Measurements from ENCODE around the gene C2orf92.
"Not testable (repeated sequence)": the region's sequence is repeated elsewhere in the genome, so short reads cannot be mapped to it uniquely, and the experiment has no call there.

The C2orf92 gene

DNA sequence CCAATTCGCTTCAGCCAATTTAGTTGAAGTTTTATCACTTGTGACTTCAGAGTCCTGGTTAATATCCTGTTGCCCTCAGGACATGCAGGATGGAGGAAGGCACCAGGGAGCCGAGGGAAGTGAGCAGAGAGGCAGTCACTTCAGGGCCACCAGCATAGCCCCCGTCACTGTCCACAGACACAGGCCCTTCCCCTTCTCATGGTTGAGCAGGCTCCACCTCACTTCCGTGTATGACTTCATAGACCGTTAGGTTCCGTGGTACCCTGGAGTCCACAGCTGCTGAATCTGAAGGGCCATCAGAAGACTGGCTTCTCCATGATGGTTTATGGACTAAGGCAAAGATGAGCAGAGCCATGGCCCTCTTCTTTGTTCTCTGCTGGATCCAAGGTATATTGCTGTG is at the start of gene C2orf92:
Gene C2orf92 (plus strand): TSS at position 266 of the 400 bp plus-strand sequence. CDS start 76 bp downstream, at position 342.
- DNase-seq (ENCODE audit: low read depth): no peak
- no peak within 1 kb of the TSS for H3K4me3 ChIP-seq (ENCODE audit: low read depth, low read length)
- TF ChIP-seq, protein P1, sequence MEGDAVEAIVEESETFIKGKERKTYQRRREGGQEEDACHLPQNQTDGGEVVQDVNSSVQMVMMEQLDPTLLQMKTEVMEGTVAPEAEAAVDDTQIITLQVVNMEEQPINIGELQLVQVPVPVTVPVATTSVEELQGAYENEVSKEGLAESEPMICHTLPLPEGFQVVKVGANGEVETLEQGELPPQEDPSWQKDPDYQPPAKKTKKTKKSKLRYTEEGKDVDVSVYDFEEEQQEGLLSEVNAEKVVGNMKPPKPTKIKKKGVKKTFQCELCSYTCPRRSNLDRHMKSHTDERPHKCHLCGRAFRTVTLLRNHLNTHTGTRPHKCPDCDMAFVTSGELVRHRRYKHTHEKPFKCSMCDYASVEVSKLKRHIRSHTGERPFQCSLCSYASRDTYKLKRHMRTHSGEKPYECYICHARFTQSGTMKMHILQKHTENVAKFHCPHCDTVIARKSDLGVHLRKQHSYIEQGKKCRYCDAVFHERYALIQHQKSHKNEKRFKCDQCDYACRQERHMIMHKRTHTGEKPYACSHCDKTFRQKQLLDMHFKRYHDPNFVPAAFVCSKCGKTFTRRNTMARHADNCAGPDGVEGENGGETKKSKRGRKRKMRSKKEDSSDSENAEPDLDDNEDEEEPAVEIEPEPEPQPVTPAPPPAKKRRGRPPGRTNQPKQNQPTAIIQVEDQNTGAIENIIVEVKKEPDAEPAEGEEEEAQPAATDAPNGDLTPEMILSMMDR (conservative IDR thresholded peaks at IDR 0.05; ENCODE audit: low read depth, low read length): no peak

- H3K4me3 ChIP-seq (ENCODE audit: low read depth, low read length); DNase-seq (ENCODE audit: low read depth): not testable (repeated sequence)
Measured at GRCh38 chr2:97620492-97620891, 49.0 kb upstream of the C2orf92 start.

- H3K4me3 ChIP-seq (ENCODE audit: low read depth, low read length): not testable (repeated sequence)
Measured at GRCh38 chr2:97622976-97623375, 46.5 kb upstream of the C2orf92 start.

GRCh38 chr2:97625354-97626048 is 44.0 kb upstream of the C2orf92 start:
- DNase-seq (ENCODE audit: low read depth); H3K4me3 ChIP-seq (ENCODE audit: low read depth, low read length): not testable (repeated sequence)

More at GRCh38 chr2:97622976-97623375, 46.5 kb upstream of the C2orf92 start:
- not testable (repeated sequence) for DNase-seq (ENCODE audit: low read depth)

GRCh38 chr2:97626049-97626430 is 43.5 kb upstream of the C2orf92 start:
- DNase-seq (ENCODE audit: low read depth); H3K4me3 ChIP-seq (ENCODE audit: low read depth, low read length): not testable (repeated sequence)

GRCh38 chr2:97644023-97644717 is 25.3 kb upstream of the C2orf92 start:
- TF ChIP-seq, protein P1 (conservative IDR thresholded peaks at IDR 0.05; ENCODE audit: low read depth, low read length): no peak
- H3K4me3 ChIP-seq (ENCODE audit: low read depth, low read length): no peak overlapping the region
- DNase-seq (ENCODE audit: low read depth): no peak

GRCh38 chr2:97645112-97645694 is 24.3 kb upstream of the C2orf92 start:
- DNase-seq (ENCODE audit: low read depth): peak; percentile 32
- TF ChIP-seq, protein P1 (conservative IDR thresholded peaks at IDR 0.05; ENCODE audit: low read depth, low read length): no peak
- peak overlapping the region; percentile 99 for H3K4me3 ChIP-seq (ENCODE audit: low read depth, low read length)

DNA sequence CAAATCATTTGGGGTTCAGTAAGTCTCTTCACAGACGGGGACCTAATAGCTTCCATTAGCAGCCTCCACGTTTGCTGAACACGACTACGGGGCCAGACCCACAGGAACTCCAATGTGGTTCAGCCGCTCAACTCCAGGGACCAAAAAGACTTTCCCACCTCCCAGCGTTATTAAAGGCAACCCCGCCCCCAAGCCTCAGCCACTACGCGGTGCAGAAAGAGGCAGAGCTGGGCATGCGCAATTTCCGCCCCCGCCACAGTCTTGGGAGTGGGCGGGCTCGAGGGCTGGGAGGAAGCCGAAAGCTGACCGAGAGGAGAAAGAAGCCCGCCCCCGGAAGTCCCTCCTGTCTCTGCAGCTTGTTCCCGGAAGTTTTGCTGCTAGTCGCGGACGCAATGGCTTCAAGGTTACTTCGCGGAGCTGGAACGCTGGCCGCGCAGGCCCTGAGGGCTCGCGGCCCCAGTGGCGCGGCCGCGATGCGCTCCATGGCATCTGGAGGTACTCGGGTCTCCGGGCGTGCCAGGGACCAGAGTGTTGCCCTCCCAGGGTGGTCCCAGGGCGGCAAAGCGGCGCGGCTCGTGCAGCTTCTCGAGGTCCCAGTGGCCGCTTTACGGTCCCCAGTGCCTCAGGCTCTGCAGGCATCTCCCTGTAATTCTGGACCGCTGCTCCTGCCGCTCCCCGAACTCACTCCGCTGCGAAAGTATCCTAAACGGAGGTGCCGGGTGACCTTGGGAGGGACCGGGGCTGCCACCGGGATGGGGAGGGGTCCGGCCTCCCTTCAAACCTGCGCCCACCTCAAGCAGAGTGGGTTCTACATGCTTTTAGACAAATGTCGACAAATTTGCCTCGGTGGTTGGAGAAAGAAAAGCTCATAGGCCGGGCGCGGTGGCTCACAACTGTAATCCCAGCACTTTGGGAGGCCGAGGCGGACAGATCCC is 23.6 kb upstream of the C2orf92 start, which contains the start of gene COX5B:
Gene COX5B (plus strand): TSS at position 368 of the 935 bp plus-strand sequence. CDS start 25 bp downstream, at position 393.
- peak; percentile 98 for DNase-seq (ENCODE audit: low read depth)
- peak within 1 kb of the TSS; percentile 99 for H3K4me3 ChIP-seq (ENCODE audit: low read depth, low read length)
- TF ChIP-seq, protein P1 (conservative IDR thresholded peaks at IDR 0.05; ENCODE audit: low read depth, low read length): no peak

All from choroid plexus epithelial cell (primary cell).